ENCODE data around the gene INPP4B.
"Not testable (repeated sequence)": the region's sequence is repeated elsewhere in the genome, so short reads cannot be mapped to it uniquely, and the experiment has no call there.

The INPP4B gene

DNA sequence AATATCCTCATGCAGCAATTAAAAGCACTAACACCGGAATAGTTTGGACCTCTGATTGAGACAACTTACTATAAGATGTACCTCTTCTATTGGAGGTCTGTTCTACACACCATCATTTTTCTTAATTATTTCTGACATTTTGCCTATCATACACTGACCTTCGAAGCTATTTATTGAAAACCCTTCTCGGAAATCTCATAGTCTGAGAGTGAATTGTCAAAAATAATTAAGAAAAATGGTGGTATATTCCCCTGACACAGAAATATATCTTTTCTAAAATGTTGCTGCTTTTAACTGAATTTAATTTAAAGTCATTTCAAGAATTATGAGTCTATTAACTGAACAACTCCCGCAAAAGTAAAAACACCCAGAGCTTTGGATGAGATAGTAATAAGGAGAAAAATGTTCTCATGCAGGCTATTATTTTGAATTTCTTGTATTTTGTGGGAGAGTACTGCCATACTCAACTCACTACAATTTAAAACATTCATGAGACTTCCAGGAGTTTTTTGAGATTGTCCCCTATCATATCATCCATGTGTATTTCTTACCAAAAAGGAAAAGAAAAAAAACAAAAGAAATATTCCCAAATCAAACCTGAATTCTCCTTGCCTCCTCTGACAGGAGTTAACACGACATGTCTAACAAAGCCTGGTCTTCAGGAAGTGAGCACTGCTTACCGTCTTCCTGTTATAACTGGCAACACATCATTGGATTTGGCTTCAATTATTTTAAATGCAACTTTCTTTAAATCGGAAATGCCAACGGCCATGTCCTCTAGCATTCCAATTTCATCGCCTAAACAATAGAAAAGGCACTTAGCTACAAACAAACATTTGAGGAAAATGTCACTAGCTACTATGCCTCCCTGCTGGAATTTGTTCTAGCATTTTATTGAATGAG, 724.4 kb downstream of the INPP4B start:
- DNase-seq, result no peak

DNA sequence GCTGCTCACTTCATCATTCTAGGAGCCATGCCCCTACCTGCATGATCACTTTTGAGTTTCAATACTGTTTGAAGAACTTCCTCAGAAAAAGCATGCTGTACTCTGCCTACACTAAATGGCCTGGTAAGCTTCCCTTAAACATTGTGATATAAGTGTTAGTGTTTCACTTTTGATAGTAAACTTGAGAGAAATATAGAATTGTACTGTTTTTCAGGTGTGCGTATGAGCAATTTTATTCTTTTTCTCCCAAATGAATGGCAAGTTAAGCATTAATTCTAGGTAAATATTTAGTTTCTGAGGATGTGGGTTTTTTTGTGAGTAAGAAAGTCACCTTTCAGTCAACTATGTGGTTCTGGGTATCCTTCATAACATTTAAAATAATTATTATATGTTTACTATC, 725.2 kb downstream of the INPP4B start:
- DNase-seq, result no peak

DNA sequence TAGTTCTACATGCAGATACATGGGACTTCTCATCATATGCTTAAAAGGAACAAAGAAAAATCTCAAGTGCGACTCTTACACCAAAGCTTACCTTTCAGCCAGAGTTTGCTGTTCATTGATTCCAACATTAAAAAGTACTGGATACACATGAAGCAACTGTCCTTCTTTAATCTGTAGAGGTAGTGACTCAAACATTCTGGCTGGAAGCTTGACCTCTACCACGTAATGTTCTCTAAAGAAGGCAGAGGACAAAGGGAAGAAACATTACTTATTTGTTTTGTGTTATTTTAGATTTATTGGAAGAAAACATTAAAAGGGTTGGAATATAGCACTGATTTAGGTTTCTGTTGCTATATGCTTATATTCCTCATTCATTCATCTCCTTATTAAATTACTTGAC, 733.6 kb downstream of the INPP4B start:
- DNase-seq, result no peak

DNA sequence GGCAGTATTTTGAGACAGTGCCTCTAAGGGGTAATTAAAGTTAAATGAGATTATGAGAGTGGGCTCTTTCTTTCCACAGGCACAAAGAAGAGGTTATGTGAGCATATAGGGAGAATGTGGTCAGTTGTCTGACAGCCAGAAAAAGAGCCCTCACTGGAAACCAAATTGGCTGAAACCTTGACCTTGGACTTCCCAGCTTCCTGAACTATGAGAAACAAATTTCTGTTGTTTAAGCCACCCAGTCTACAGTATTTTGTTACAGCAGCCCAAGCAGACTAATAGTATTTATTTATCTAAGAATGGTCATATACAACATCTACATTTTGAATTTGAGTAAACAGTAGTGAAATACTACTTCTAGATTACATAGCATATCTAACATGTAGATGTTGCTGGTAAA, 736.0 kb downstream of the INPP4B start:
- no peak for DNase-seq

- DNase-seq, result no peak
These were observed 742.1 kb downstream of the INPP4B start for GRCh38 chr4:142104041-142104440.

GRCh38 chr4:142101401-142101800, 744.7 kb downstream of the INPP4B start:
- DNase-seq, result no peak

DNA sequence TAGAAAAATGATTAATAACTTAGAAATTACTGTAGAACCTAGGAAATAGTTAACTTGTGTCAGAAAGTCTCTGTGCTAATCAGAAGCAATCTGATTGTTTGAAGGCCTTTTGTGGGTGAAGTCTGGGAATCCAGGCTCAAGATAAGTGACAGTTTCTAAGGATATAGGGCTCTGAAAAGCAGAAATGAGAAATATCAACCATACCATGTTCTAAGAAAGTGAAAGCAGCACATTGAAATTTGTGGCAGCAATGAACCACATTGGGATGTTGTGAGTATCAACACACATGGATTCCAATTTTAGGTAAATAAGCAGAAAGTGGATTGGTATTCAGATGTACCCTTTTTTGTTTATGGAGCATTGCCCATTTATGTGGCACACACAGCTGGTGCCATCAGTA, 745.2 kb downstream of the INPP4B start:
- no peak for DNase-seq

GRCh38 chr4:142098900-142099545, 747.1 kb downstream of the INPP4B start:
- no peak for DNase-seq

- no peak for DNase-seq
These were observed 747.7 kb downstream of the INPP4B start for GRCh38 chr4:142098380-142098779.

- DNase-seq, result no peak
These were observed 749.1 kb downstream of the INPP4B start for GRCh38 chr4:142097015-142097414.

DNA sequence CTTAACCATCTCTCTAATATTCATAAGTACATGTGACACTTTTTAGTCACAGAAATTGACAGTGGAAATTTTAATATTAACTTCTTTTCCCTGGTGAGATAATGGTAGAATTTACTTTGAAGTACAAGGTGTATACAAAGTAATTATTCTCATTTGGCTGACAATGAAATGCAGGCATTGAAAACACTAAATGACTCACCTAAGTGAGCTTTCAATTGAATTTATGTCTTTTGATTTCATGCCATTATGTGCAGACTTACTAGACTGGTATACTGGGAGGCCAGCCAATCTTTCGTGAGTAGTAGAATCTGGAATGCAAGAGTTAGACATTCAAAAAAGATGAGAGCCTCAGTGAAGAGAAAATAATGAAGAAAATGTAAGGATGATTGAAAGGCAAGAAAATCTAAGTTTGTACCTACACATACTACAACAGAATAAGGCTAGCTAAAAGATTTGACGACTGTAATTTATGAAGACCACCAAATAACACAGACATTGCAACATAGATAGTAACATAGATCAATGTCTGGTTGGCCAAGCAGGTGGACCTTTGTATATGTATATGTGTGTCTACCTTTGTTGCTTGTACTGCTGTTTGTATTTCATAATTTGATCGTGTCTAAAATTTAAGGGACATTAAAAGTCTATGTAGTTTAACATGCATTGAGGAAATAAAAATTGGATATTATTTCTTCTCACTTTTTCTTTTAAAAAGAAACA, 750.1 kb downstream of the INPP4B start:
- peak in 2 of 3 experiments; percentile 25 to 70 for DNase-seq

DNA sequence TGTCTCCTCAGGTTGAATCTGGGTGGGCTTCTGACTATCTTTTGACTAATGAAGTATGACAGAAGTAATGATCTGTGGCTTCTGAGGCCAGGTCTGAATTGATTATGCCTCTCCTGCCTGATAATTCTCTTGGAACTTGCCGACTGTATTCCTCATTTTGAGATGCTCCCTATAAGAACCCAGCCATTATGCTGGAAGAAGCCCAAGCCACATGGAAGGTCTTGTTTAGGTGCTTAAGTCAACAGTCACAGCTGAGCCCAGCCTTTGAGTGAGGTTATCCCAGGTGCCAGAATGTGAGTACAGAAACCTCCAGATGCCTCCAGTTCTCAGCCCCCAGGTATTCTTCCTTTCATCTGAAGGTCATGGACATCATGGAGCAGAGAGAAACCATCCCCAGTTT, 753.2 kb downstream of the INPP4B start:
- DNase-seq, result no peak

DNA sequence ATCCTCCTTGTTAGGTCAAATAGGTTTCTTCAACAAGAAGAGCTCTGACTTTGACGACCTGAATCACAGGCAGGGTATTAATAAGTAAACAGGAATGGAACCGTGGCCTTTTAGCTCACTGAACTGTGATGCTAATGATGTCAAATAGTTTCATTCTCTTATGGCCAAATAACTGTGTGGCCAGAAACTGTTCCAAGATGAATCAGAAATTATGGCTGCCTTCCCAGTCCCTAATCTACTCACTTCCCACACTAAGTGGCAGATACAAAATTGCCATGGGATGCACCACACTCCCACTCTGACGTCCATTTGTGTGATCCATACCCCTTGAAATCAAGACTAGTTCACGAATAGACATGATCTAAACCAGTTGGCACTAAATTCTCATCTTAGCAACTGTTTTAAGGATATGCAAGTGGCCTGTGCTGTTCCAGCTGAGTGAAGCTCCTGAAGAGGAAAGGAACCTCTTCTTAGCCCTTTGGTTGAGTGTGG, 754.4 kb downstream of the INPP4B start:
- no peak for DNase-seq

DNA sequence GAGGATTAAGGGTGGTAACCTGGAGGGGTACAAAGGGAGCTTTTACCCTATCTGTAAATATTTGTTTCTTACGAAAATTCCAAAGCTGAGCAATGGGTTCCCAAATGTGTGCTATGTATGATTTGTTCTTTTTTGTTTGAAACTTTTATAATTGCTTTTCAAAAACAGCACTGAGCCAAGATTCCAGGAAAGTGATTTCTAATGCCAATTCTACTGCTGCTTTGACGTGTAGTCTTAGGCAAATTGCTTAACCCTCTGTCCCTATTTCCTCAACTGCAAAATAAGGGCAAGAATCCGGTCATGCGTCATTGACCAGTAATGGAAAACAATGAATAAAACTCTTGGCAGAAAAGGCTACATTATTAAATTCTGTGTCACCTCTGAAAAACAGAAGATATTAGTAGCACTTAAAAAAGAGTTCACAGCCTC, 755.0 kb downstream of the INPP4B start:
- DNase-seq, result no peak

GRCh38 chr4:142088906-142089305, 757.2 kb downstream of the INPP4B start:
- DNase-seq, result no peak

GRCh38 chr4:142085513-142086292, 760.4 kb downstream of the INPP4B start:
- no peak for DNase-seq

DNA sequence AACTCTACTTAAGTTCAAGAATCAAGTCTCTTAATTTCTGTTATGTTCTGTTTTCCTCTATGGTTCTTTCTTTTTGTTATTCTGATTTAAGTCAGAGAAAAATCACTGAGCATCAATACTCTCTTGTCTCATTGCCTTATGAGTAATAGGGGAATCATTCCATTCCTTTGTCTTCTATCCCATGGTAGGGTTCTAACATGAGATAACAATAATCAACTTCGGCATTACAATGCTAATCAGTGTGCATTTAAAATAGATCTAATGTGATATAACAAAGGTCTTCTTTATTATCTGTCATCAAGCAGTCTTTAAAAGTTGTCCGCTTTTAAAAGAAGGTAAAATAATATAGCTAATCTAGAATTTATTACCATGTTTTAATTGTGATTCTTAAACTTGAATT, 762.8 kb downstream of the INPP4B start:
- no peak for DNase-seq

GRCh38 chr4:142081025-142081424, 765.1 kb downstream of the INPP4B start:
- DNase-seq, result no peak

- DNase-seq, result no peak
These were observed 766.1 kb downstream of the INPP4B start for GRCh38 chr4:142079959-142080358.

GRCh38 chr4:142077048-142077447, 769.1 kb downstream of the INPP4B start:
- peak in 1 of 3 experiments; percentile 6 for DNase-seq

GRCh38 chr4:142068304-142068703, 777.8 kb downstream of the INPP4B start:
- not testable (repeated sequence) for DNase-seq

DNA sequence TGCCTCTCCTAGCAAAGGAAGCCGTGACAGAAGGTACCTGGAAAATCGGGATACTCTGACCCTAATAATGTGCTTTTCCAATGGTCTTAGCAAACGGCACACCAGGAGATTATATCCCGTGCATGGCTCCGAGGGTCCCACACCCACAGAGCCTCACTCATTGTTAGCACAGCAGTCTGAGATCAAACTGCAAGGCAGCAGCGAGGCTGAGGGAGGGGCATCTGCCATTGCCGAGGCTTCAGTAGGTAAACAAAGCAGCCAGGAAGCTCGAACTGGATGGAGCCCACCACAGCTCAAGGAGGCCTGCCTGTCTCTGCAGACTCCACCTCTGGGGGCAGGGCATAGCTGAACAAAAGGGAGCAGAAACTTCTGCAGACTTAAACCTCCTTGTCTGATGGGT, 779.5 kb downstream of the INPP4B start:
- DNase-seq, result not testable (repeated sequence)

All from NCI-H1417 (cell line).